A549 (cell line): Measurements from ENCODE around the gene RYR1. TPM values are rescaled to one million over a fixed set of nuclear protein-coding genes. Genes with fewer than 3 reads are reported as not detected.

Experiments
- ATAC-seq, 2 experiments: fragments of 200-7000 bp in 1 of 2; fragments of >200 bp in 1 of 2; cut with Nextera tagmentation in 1 of 2; cut with Tn5 transposase in 1 of 2; 3 replicates each; pipeline versions ENCODE4 v1.8.0 to v1.9.1; 2018 to 2020; ENCODE audit warnings: mild to moderate bottlenecking in 1 of 2, moderate library complexity in 1 of 2
- CTCF ChIA-PET: fragments of 300-600 bp; sonication (Branson Sonifier 250); formaldehyde crosslinking; extraction: SDS; loops from one replicate; lab custom pipeline; 2021; ENCODE audit warnings: antibody characterized with exemption, inconsistent platforms; lab: Yijun Ruan, JAX
- POLR2A ChIA-PET: fragments of 350-600 bp; formaldehyde crosslinking; extraction: SDS; loops from one replicate; lab custom pipeline; 2021; ENCODE audit warnings: antibody characterized with exemption, inconsistent platforms; lab: Yijun Ruan, JAX
- DNase-seq, 2 experiments: peaks; one replicate each; pipeline versions ENCODE4 v3.0.0 to v3.0.0-alpha.2; 2011 to 2016; ENCODE audit warnings: low read depth in 1 of 2, low spot score in 1 of 2
- FAIRE-seq: peaks from 2 replicates; lab custom pipeline; 2011; peaks lifted over from hg19 to GRCh38; lab: Jason Lieb, UNC
- H3K27ac ChIP-seq, 2 experiments: fragments of >200 bp; sonication (Bioruptor Twin); formaldehyde crosslinking; 3 replicates each; pipeline ENCODE4 v1.5.1; 2016 to 2017
- H3K4me1 ChIP-seq: fragments of >200 bp; sonication (Bioruptor Twin); formaldehyde crosslinking; 3 replicates; pipeline ENCODE4 v1.6.1; 2016
- H3K4me2 ChIP-seq: fragments of >200 bp; sonication (Bioruptor Twin); formaldehyde crosslinking; 3 replicates; pipeline ENCODE4 v1.6.1; 2016
- H3K4me3 ChIP-seq: fragments of >200 bp; sonication (Bioruptor Twin); formaldehyde crosslinking; 3 replicates; pipeline ENCODE4 v1.5.1; 2016
- H3K9me3 ChIP-seq: fragments of >200 bp; sonication (Bioruptor Twin); formaldehyde crosslinking; 3 replicates; pipeline ENCODE4 v1.6.1; 2016
- BHLHE40 ChIP-seq: IDR thresholded peaks from 2 replicates; pipeline ENCODE4 v1.6.1; 2012; ENCODE audit warnings: low read depth, low read length, inconsistent platforms
- CEBPB ChIP-seq, 2 experiments: fragments of >200 bp in 1 of 2; sonication (Bioruptor Twin) in 1 of 2; formaldehyde crosslinking in 1 of 2; IDR thresholded peaks; 2 replicates each; pipeline ENCODE4 v1.6.1; 2012 to 2016
- CTCF ChIP-seq: fragments of >200 bp; sonication (Bioruptor Twin); formaldehyde crosslinking; IDR thresholded peaks from 3 replicates; pipeline ENCODE4 v1.5.1; 2016
- EHF ChIP-seq: fragments of 250-450 bp; sonication (Bioruptor Pico); IDR thresholded peaks from 2 replicates; pipeline ENCODE4 v1.5.0; 2020; ENCODE audit warnings: mild to moderate bottlenecking
- EHMT2 ChIP-seq: fragments of 200-600 bp; sonication (generic); IDR thresholded peaks from 2 replicates; pipeline ENCODE4 v1.6.1; 2016; ENCODE audit warnings: antibody characterized with exemption, low read depth, mild to moderate bottlenecking, moderate library complexity
- EP300 ChIP-seq, 2 experiments: fragments of >200 bp; sonication (Bioruptor Twin); formaldehyde crosslinking; IDR thresholded peaks; 2 replicates in 1 of 2; 3 replicates in 1 of 2; pipeline ENCODE4 v1.6.1; 2016 to 2017
- ESRRA ChIP-seq: fragments of 150-350 bp; IDR thresholded peaks from 2 replicates; pipeline ENCODE4 v1.6.1; 2014; ENCODE audit warnings: mild to moderate bottlenecking, low read length, borderline replicate concordance
- FOSB ChIP-seq: fragments of 250-450 bp; sonication (Bioruptor Pico); IDR thresholded peaks from 2 replicates; pipeline ENCODE4 v1.5.0; 2020; ENCODE audit warnings: mild to moderate bottlenecking, moderate library complexity
- FOSL2 ChIP-seq, 2 experiments: fragments of 450-650 bp in 1 of 2; fragments of >200 bp in 1 of 2; sonication (Bioruptor Twin) in 1 of 2; formaldehyde crosslinking; IDR thresholded peaks; 2 replicates each; pipeline versions ENCODE4 v1.5.0 to v1.6.1; 2016 to 2020; ENCODE audit warnings: mild to moderate bottlenecking in 1 of 2, moderate library complexity in 1 of 2
- FOXS1 ChIP-seq: fragments of 250-450 bp; sonication (Bioruptor Pico); IDR thresholded peaks from 2 replicates; pipeline ENCODE4 v1.5.0; 2020; ENCODE audit warnings: mild to moderate bottlenecking, moderate library complexity
- HDAC2 ChIP-seq: fragments of 200-600 bp; sonication (generic); IDR thresholded peaks from 2 replicates; pipeline ENCODE4 v1.6.1; 2016
- HES2 ChIP-seq: fragments of >200 bp; sonication (Bioruptor Twin); formaldehyde crosslinking; IDR thresholded peaks from 2 replicates; pipeline ENCODE4 v1.6.1; 2016
- HMGXB4 ChIP-seq: fragments of 250-450 bp; sonication (Bioruptor Pico); IDR thresholded peaks from 2 replicates; pipeline ENCODE4 v1.5.0; 2021; ENCODE audit warnings: mild to moderate bottlenecking, moderate library complexity, borderline replicate concordance
- JUN ChIP-seq, 2 experiments: fragments of >200 bp; sonication (Bioruptor Twin); formaldehyde crosslinking; IDR thresholded peaks; 2 replicates in 1 of 2; 3 replicates in 1 of 2; pipeline ENCODE4 v1.6.1; 2016 to 2017
- MYC ChIP-seq: IDR thresholded peaks from 2 replicates; pipeline ENCODE4 v1.6.1; 2012; ENCODE audit warnings: mild to moderate bottlenecking, inconsistent platforms, low read length, improper control_type of control experiment, borderline replicate concordance
- NPAS2 ChIP-seq: fragments of 250-450 bp; sonication (Bioruptor Pico); IDR thresholded peaks from 2 replicates; pipeline ENCODE4 v1.8.0; 2022; ENCODE audit warnings: mild to moderate bottlenecking, moderate library complexity, borderline replicate concordance
- NR3C1 ChIP-seq: fragments of >200 bp; sonication (Bioruptor Twin); formaldehyde crosslinking; IDR thresholded peaks from 3 replicates; pipeline ENCODE4 v1.6.1; 2017
- PBX3 ChIP-seq: IDR thresholded peaks from 2 replicates; pipeline ENCODE4 v1.6.1; 2012
- PHF8 ChIP-seq: fragments of 200-600 bp; sonication (generic); IDR thresholded peaks from 2 replicates; pipeline ENCODE4 v1.6.1; 2016; ENCODE audit warnings: low read depth, mild to moderate bottlenecking, antibody characterized with exemption, moderate library complexity, borderline replicate concordance
- POLR2A ChIP-seq: IDR thresholded peaks from 2 replicates; pipeline ENCODE4 v1.6.1; 2012; ENCODE audit warnings: mild to moderate bottlenecking, low read length
- POLR2AphosphoS2 ChIP-seq: conservative IDR thresholded peaks from 2 replicates; pipeline ENCODE4 v1.6.1; 2012; ENCODE audit warnings: low read length, improper control_type of control experiment, inconsistent platforms
- RFX5 ChIP-seq: fragments of 450-650 bp; IDR thresholded peaks from 2 replicates; pipeline ENCODE4 v1.7.1; 2014; ENCODE audit warnings: antibody characterized with exemption, mild to moderate bottlenecking, moderate library complexity
- SMC3 ChIP-seq: fragments of >200 bp; sonication (Bioruptor Twin); formaldehyde crosslinking; IDR thresholded peaks from 3 replicates; pipeline ENCODE4 v1.6.1; 2018; ENCODE audit warnings: inconsistent platforms
- TP53 ChIP-seq: fragments of 250-450 bp; sonication (Bioruptor Pico); IDR thresholded peaks from 2 replicates; pipeline ENCODE4 v1.5.0; 2021; ENCODE audit warnings: mild to moderate bottlenecking, moderate library complexity
- ZC3H11A ChIP-seq: fragments of 450-650 bp; IDR thresholded peaks from 2 replicates; pipeline ENCODE4 v1.6.1; 2014; ENCODE audit warnings: antibody characterized with exemption, mild to moderate bottlenecking
- ZFP36 ChIP-seq: fragments of 450-650 bp; IDR thresholded peaks from 2 replicates; pipeline ENCODE4 v1.6.1; 2014; ENCODE audit warnings: borderline replicate concordance; ENCODE audit not compliant: partially characterized antibody
- ZNF302 ChIP-seq: fragments of 250-450 bp; sonication (Bioruptor Pico); IDR thresholded peaks from 2 replicates; pipeline ENCODE4 v1.9.0; 2021; ENCODE audit warnings: inconsistent platforms, mild to moderate bottlenecking, moderate library complexity
- WGBS: methylation state at CpG from one replicate; pipeline ENCODE4 v1.1.6; 2017; ENCODE audit errors: missing lambda C conversion rate; 5-methylcytosine and 5-hydroxymethylcytosine counted together
- polyA plus RNA-seq, 4 experiments: library from polyadenylated mRNA; depleted of rRNA in 3 of 4; stranded (reverse); fragments of >200 nt; fragmentation: RNase III in 1 of 4; extraction: RNeasy Plus Mini Kit Qiagen cat#74134 plus additional on column Dnase treatment in 1 of 4; gene quantifications; 2 replicates in 3 of 4; 3 replicates in 1 of 4; pipeline ENCODE4 v1.2.3, GENCODE V29; 2011 to 2017

The RYR1 gene
- polyA plus RNA-seq, 2 of the 4 experiments (the other 2 are of a cell fraction) = 1.4 to 3.1 TPM

- no peak for TF ChIP-seq CTCF
- TF ChIP-seq HES2 = no peak
- TF ChIP-seq SMC3 = no peak
Observed at GRCh38 chr19:38392707-38393308, 40.7 kb upstream of the RYR1 start (continued).

- Histone ChIP-seq H3K4me1 (peaks cover 28% of the 10 kb centered on the region), H3K27ac (no peak overlapping the region), H3K4me2 (no peak overlapping the region), H3K9me3 (no peaks in the 10 kb centered on the region), H3K4me3 (no peak overlapping the region)
- DNase-seq = no peak
- CTCF ChIA-PET = interaction anchor here (0.5 to 14.1 kb wide), 8 partner anchors 5 to 670 kb away, joined by 3 to 254 read pairs (median 4); partner anchors contain the start of genes FAM98C, GGN, MRPS12 and PSMD8
- no peak for ATAC-seq
- POLR2A ChIA-PET = interaction anchor here (1.6 to 1.8 kb wide), 2 partner anchors 8 to 20 kb away, joined by 4 to 6 read pairs; partner anchors contain the start of genes FAM98C and PSMD8
- TF ChIP-seq BHLHE40 (no peak), FOXS1 (CRISPR knock-in tag) (no peak), EP300 (IDR thresholded peaks at IDR 0.05) (no peak), TP53 (CRISPR knock-in tag) (no peak), CEBPB (IDR thresholded peaks at IDR 0.05) (no peak), POLR2AphosphoS2 (no peak), FOSB (CRISPR knock-in tag) (no peak), HDAC2 (no peak), MYC (no peak), RFX5 (no peak)
- 94% methylated on average over 30 of the region's 30 CpGs for WGBS
- no peak for FAIRE-seq
Observed at GRCh38 chr19:38394488-38394887, 39.0 kb upstream of the RYR1 start.

- Histone ChIP-seq H3K4me3 (no peak overlapping the region), H3K9me3 (no peaks in the 10 kb centered on the region), H3K4me1 (peaks cover 20% of the 10 kb centered on the region), H3K4me2 (no peak overlapping the region), H3K27ac (no peak overlapping the region)
- POLR2A ChIA-PET = no interaction called here
- TF ChIP-seq HMGXB4 (CRISPR knock-in tag) = no peak
- no peak for TF ChIP-seq PHF8
- TF ChIP-seq ESRRA = no peak
- TF ChIP-seq ZFP36 = no peak
- no peak for TF ChIP-seq JUN (IDR thresholded peaks at IDR 0.05)
- no peak for TF ChIP-seq POLR2A
- no peak for TF ChIP-seq RFX5
- no peak for TF ChIP-seq NPAS2 (CRISPR knock-in tag)
- TF ChIP-seq CTCF = no peak
- TF ChIP-seq FOSL2 (IDR thresholded peaks at IDR 0.05) = no peak
- TF ChIP-seq FOSL2 (CRISPR knock-in tag; IDR thresholded peaks at IDR 0.05) = no peak
- no peak for TF ChIP-seq PBX3
- no peak for TF ChIP-seq SMC3
- TF ChIP-seq ZC3H11A = no peak
- TF ChIP-seq EHF = no peak
- no peak for TF ChIP-seq NR3C1
- no peak for TF ChIP-seq EHMT2
- no peak for TF ChIP-seq FOXS1 (CRISPR knock-in tag)
- no peak for TF ChIP-seq ZNF302
- TF ChIP-seq TP53 (CRISPR knock-in tag) = no peak
- DNase-seq (no peak), FAIRE-seq (no peak), ATAC-seq (no peak)
- CTCF ChIA-PET = interaction anchor here (1.1 to 14.1 kb wide), 4 partner anchors 5 to 535 kb away, joined by 3 to 254 read pairs (median 132); partner anchors contain the start of genes FAM98C, GGN, MRPS12 and SARS2
- WGBS = 94% methylated on average over 84 of the region's 86 CpGs
Observed at GRCh38 chr19:38395381-38396114, 37.9 kb upstream of the RYR1 start.
